ENCODE results near the gene SCARF2.

Gene SCARF2

DNA sequence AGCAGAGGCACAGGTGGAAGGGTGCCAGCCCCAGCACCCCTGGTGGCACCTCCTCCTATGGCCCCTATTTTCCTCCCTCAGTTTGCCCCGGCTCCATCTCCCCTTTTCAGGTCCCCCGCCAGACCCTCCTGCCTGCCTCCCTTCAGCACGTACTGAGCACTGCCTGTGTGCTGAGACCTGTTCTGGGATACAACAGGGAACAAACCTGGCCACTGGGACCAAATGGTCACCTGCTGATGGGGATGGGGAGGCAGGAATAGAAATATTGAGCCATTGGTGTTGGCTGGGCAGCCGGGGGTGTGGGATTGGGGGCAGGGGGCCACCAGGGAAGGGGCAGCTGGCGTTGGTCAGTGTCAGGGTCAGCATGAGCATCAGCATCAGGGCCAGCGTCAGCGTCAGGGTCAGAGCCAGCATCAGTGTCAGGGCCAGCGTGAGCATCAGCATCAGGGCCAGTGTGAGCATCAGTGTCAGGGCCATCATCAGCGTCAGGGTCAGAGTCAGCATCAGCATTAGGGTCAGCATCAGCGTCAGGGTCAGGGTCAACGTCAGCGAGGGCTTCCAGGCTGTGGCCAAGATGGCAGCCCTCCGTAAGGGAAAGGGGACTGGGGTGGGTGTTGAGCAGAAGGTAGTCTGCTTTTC, 36.1 kb downstream of the SCARF2 start:
- no peaks in the 10 kb centered on the region for H3K27me3 ChIP-seq (replicated peaks; ENCODE audit: control insufficient read depth, insufficient read depth, low read length)
- DNase-seq (ENCODE audit: extremely low read depth, insufficient read length) = no peak
- H3K4me3 ChIP-seq (replicated peaks; ENCODE audit: low read depth, low read length) = no peak overlapping the region
- TF ChIP-seq, protein P1, sequence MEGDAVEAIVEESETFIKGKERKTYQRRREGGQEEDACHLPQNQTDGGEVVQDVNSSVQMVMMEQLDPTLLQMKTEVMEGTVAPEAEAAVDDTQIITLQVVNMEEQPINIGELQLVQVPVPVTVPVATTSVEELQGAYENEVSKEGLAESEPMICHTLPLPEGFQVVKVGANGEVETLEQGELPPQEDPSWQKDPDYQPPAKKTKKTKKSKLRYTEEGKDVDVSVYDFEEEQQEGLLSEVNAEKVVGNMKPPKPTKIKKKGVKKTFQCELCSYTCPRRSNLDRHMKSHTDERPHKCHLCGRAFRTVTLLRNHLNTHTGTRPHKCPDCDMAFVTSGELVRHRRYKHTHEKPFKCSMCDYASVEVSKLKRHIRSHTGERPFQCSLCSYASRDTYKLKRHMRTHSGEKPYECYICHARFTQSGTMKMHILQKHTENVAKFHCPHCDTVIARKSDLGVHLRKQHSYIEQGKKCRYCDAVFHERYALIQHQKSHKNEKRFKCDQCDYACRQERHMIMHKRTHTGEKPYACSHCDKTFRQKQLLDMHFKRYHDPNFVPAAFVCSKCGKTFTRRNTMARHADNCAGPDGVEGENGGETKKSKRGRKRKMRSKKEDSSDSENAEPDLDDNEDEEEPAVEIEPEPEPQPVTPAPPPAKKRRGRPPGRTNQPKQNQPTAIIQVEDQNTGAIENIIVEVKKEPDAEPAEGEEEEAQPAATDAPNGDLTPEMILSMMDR (IDR thresholded peaks at IDR 0.05; ENCODE audit: insufficient read depth, low read length, poor library complexity, severe bottlenecking) = no peak
- H3K36me3 ChIP-seq (ENCODE audit: control insufficient read depth, insufficient read depth, low read length) = peaks cover 2% of the 10 kb centered on the region

DNA sequence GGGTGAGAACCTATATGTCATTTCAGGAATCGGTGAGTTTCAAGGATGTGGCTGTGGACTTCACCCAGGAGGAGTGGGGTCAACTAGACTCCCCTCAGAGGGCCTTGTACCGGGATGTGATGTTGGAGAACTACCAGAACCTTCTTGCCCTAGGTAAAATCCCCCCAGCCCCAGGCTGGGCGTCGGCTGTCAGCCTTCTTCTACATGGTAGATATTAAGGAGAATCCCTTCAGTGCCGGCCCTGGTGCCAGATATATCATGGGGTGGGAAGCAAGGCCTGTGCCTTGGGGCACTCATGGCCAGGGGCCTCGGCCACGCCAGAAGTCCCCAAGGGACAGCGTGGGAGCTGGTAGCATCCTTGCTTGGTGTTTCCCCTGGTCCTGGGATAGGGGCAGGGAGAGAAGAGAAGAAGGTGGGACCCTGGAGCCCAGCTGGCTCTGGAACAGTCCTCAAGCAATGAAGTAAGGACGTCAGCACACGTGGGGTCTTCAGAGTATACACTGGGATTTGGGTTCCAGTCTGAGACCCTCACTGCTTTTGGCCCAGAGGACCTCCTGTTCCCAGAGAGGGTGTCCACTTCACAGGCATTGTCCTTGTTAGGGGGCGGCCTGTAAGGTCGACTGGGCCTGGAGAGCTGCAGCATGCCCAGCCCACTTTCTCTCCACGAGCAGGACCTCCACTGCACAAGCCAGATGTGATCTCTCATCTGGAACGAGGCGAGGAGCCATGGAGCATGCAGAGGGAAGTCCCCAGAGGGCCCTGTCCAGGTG, 36.8 kb downstream of the SCARF2 start:
- Histone ChIP-seq H3K4me3 (replicated peaks; ENCODE audit: low read depth, low read length) (no peak overlapping the region), H3K36me3 (ENCODE audit: control insufficient read depth, insufficient read depth, low read length) (no peaks in the 10 kb centered on the region; the same call in 1 of the 2 replicates), H3K27me3 (replicated peaks; ENCODE audit: control insufficient read depth, insufficient read depth, low read length) (no peaks in the 10 kb centered on the region)
- no peak for DNase-seq (ENCODE audit: extremely low read depth, insufficient read length)
- TF ChIP-seq, protein P1 (IDR thresholded peaks at IDR 0.05; ENCODE audit: insufficient read depth, low read length, poor library complexity, severe bottlenecking) = no peak

DNA sequence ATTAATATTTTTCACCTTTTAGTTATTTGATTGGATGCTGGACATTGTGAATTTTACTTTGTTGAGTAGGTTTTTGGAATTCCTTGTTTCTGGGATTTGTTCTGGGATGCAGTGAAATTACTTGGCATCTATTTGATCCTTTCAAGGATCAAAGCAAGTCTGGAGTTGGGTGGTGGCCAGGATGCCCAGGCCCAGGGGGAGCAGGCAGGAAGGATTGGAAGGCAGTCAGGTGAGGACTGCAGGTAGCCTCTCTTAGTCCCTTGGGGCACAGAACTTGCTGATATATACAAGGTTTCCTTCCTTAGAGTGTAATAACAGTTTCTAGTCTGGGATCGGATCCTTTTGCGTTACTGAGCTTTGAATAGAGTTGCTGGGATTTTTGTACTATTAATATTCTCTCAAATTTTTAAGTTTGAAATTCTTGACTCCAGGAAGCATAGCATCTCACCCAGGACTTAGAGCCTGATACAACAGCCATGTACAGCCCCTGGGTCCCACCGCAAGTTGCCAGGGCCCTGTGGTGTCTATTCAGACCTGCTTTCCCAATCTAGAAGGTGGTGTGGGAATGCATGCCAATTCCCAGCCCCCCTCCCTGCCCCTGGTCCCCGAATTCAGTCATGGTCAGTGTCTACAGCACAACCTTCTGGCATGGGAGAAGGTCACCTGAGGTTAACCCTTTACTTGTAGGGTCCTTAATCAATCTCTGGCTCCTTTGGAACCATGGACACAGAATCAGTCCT, 37.6 kb downstream of the SCARF2 start:
- H3K4me3 ChIP-seq (replicated peaks; ENCODE audit: low read depth, low read length) = no peak overlapping the region
- TF ChIP-seq, protein P1 (IDR thresholded peaks at IDR 0.05; ENCODE audit: insufficient read depth, low read length, poor library complexity, severe bottlenecking) = no peak
- no peaks in the 10 kb centered on the region; the same call in 1 of the 2 replicates for H3K36me3 ChIP-seq (ENCODE audit: control insufficient read depth, insufficient read depth, low read length)
- no peaks in the 10 kb centered on the region for H3K27me3 ChIP-seq (replicated peaks; ENCODE audit: control insufficient read depth, insufficient read depth, low read length)
- no peak for DNase-seq (ENCODE audit: extremely low read depth, insufficient read length)

DNA sequence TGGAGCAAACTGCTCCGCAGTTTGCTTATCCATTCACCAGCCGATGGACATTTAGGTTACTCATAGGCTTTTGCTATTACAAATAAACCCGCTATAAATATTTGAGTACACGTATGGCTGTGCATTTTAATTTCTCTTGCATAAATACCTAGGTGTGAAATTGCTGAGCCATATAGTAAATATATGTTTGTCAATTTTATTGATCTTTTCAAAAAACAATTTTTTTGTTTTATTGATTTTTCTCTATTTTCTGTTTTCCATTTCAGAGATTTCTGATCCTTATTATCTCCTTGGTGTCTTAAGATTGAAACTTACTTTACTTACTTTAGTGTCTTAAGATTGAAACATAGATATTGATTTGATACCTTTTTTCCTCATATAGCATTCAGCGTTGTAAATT, 39.2 kb downstream of the SCARF2 start:
- H3K27me3 ChIP-seq (replicated peaks; ENCODE audit: control insufficient read depth, insufficient read depth, low read length) = no peaks in the 10 kb centered on the region
- TF ChIP-seq, protein P1 (IDR thresholded peaks at IDR 0.05; ENCODE audit: insufficient read depth, low read length, poor library complexity, severe bottlenecking) = no peak
- no peak for DNase-seq (ENCODE audit: extremely low read depth, insufficient read length)
- H3K4me3 ChIP-seq (replicated peaks; ENCODE audit: low read depth, low read length) = no peak overlapping the region
- H3K36me3 ChIP-seq (ENCODE audit: control insufficient read depth, insufficient read depth, low read length) = no peaks in the 10 kb centered on the region; the same call in 1 of the 2 replicates

DNA sequence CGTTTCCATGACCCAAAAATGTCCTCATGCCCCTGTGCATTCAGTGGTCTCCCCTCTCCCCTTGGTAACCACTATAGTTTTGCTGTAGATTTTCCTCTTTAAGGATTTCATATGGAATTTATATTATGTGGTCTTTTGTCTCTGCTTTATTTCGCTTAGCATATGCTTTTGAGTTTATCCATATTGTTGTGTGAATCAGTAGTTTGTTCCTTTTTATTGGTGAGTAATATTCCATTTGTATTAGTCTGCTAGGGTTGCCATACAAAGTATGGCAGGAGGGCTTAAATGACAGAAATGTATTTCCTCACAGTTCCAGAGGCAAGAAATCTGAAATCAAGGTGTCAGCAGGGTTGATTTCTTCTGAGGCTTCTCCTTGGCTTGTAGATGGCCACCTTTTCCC, 40.1 kb downstream of the SCARF2 start:
- no peak for DNase-seq (ENCODE audit: extremely low read depth, insufficient read length)
- no peaks in the 10 kb centered on the region for H3K36me3 ChIP-seq (ENCODE audit: control insufficient read depth, insufficient read depth, low read length)
- no peaks in the 10 kb centered on the region for H3K27me3 ChIP-seq (replicated peaks; ENCODE audit: control insufficient read depth, insufficient read depth, low read length)
- no peak overlapping the region for H3K4me3 ChIP-seq (replicated peaks; ENCODE audit: low read depth, low read length)
- TF ChIP-seq, protein P1 (IDR thresholded peaks at IDR 0.05; ENCODE audit: insufficient read depth, low read length, poor library complexity, severe bottlenecking) = no peak
